HG03095 (cell line): ENCODE data around the gene NEK8.

Source experiments
- ATAC-seq: cut with Tn5 transposase; IDR thresholded peaks from one replicate; pipeline ENCODE4 v1.9.1; 2021; ENCODE audit warnings: moderate library complexity; ENCODE audit not compliant: unreplicated experiment

Gene NEK8

DNA sequence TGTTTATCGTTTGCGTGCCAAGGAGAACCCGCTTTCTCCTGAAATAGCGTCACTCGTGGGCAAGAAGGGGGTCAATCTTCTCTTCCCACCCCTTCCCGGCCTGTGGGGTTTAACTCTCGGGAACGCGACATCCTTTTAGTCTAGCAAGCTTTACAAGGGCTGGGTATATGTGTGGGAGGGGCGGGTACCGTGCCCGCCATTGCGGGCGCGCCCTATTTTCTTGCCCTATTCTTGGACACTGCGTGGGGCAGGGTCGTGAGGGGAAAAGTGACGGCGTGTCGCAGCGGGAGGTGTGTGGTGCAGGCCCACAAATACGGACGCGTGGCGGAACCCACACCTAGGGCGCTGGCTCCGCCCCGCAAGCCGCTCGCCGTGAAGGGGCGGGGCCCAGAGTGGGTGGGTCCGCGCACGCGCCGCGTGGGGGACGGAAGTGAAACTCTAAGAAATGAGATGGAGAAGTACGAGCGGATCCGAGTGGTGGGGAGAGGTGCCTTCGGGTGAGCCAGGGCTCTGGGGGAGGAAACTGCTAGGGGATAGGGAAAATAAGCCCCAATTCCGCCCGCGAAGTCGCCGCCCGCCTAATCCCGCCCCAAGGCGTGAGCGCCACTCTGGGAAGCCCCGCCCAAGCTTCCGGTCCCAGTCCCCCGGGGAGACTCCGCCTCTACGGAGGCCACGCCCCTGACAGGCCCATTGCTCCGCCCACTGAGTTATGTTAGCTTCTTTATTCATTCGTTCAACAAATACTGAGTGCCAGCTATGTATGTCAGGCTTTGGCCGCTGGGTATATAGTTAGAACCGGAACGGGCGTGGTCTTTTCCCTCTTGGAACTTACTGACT is at the start of gene NEK8:
Gene NEK8 (plus strand): TSS at position 425 of the 837 bp plus-strand sequence. CDS start 26 bp downstream, at position 451.
- ATAC-seq, result peak; percentile 28

DNA sequence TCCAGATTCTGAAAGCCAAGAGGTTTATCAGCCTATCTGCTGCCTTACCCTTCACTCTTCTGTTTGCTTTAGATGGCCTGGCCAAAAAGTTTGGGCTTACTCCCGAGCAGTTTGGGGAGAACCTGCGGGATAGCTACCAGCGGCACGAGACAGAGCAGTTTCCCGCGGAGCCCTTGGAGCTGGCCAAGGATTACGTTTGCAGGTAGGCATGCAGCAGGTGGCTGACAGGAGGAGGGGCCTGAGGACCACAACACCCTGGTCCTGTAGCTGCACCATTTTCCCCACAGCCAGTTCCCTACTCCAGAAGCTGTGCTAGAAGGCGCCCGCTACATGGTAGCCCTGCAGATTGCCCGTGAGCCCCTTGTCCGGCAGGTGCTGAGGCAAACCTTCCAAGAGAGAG is 45.9 kb upstream of the NEK8 start:
- ATAC-seq, result no peak

DNA sequence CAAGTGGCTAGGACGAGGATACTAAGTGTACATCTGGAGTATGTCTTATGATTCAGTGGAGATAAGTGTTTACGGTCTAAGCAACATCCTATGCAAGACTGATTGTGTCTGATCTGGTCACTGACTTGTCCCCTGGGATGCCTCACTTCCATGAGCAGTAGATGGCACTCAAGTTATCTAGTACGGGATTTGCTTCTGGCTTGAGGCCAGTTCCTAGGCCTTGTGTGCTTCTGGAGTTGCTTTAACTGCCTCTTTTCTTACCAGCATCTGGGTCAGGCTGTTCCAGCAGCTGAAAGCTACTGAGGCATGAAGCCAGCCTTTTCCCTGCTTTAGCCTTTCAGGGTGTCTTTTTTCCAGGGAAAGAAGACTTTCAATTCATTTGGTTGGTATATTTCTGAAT is 43.6 kb upstream of the NEK8 start:
- ATAC-seq, result no peak

DNA sequence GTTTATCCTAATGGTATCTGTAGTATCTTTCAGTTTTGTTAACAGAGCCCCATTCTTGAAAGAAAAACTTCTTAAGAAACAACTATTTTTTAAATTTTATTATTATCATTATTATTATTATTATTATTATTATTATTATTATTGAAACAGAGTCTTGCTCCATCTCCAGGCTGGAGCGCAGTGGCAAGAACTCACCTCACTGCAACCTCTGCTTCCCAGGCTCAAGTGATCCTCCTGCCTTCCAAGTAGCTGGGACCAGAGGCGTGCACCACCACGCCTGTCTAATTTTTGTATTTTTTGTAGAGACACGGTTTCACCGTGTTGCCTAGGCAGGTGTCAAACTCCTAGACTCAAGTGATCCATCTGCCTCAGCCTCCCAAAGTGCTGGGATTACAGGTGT is 43.2 kb upstream of the NEK8 start:
- no peak for ATAC-seq

DNA sequence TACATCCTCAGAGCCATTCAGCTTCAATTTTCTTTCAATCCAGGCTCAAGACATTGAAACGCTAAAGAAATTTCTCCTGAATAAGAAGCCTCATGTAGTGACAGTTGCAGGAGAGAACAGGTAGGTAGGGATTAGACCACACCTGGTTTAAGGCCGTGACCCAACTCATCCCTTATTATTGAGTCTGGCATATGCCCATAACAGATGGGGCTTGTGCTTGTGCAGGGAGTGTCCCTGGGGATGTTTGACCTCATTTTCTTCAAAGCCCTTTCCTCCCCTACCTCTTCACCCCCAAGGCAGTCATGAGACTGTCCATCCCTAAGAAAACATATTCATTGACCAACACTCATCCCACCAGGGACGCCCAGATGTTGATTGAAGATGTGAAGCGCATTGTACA is 42.3 kb upstream of the NEK8 start:
- ATAC-seq, result no peak

DNA sequence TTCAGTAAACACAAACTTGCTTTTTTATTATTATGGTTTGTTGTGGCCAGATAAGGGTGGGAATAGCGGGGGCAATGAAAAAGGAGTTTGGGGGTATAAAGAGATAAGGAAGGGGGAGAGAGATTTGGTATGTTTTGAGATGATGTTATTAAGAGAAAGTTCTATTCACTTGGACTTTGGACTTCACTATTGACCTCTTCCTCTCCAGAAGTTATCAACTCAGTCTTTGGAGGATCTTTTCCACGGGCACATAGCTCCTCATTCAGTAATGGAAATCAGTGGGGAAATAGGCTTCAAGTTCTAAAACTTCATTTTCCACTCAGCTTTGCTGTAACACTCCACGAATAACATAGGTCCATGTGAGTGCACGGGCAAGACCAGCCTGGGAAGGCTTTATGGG is 40.1 kb upstream of the NEK8 start:
- no peak for ATAC-seq

DNA sequence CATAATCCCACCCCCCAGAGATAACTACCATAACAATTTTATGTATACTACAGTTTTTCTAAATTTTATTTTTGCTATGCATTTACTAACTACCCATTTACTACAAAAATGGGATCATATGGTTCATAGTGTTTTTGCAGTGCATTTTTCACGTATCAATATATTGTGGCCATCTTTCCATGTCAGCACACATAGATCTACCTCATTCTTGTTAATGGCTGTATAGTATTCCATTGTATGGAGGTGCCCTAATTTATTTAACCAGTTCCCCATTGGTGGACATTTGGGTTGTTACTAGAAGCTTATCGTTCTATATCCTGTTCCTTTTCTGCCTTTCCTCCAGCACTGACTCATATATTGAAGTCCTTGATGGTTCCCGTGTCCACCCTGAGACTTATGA is 39.6 kb upstream of the NEK8 start:
- no peak for ATAC-seq

DNA sequence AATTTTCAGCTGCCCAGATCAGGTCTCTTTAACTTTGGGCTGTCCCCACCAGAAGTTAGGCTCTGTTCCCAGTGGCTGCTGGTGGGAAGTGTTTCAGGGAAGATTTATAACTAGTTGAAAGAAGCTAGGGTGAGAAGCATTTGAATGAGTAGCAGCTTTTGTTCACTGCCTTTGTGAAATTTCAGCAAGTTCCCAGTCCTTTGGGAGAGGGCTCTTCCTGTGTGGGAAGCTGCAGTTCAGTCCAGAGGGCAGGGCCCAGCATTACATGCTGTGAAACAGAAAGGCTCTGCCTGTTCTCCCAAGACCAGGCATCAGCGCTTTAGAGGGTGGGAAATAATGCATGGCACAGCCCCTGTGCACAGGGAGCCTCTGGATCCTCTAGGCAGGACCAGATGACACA is 34.7 kb upstream of the NEK8 start:
- no peak for ATAC-seq

DNA sequence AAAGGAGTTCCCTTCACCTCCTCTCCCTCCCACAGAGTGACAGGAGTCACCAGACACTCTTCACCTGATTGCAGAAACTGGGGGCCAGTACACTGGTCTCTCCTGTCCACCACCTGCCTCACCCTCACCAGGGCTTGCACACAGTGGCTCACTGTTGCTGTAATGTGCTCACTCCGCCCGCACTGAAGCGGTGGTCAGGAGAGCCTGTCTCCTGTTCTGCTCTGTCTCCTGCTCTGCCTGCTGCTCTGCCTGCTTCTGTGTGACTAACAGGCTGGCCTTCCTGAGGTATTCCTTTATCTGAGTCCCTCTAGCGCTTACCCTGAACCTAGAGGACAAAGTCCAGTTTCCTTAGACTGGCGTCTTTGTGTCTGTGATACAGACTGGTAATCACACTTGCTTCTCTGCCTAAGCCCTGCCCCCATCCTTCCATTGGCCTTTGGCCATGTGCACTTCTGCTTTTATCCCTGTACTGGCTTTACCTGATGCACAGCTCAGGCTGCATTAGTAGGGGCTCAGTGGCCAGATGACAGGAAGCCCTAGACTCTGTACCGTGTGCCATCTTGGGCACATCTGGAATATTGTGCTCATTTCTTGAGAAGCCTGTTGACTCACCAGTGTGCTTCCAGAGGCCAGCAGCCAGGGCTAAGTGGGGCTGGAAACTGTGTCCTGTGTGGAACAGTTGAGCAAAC is 30.2 kb upstream of the NEK8 start:
- ATAC-seq, result no peak

DNA sequence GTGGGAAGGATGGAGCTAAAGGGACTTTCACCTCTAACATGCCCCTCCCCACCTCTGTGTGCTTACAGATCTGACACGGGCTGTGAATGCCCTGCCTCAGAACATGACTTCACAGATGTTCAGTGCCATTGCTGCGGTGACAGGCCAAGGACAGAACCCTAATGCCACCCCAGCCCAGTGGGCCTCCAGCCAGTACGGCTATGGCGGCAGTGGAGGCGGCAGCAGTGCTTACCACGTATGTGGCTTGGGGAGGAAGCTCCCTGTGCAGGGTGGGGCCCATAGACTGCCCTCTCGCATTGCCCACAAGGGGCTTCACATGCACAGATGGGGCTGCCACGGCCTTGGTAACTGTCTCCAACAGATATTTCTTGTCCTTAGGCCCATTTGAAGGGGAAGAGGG is 28.3 kb upstream of the NEK8 start:
- no peak for ATAC-seq

DNA sequence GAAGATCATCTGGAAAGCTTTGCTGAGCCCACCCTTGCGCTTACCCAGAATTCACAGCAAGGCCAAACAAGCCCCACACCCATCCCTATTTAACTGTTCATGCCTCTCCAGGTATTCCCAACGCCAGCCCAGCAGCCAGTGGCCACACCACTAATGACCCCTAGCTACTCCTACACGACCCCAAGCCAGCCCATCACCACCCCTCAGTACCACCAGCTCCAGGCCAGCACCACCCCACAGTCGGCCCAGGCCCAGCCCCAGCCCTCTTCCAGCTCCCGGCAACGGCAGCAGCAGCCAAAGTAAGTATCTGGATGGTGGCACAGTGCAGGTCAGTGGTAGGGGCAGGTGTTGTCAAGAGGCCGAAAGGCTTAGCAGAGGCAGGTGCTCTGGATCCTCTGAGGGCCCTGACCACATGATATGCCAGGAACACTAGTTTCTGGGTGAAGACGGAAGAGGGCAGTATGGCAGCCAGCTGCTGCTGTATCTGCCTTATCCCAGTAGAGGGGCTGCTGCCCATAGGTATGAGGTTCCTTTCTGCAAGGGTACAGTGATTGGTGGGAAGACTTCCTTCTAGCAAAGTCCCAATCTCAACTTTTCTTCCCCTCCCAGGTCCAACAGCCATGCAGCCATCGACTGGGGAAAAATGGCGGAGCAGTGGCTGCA is 27.6 kb upstream of the NEK8 start:
- ATAC-seq, result no peak

DNA sequence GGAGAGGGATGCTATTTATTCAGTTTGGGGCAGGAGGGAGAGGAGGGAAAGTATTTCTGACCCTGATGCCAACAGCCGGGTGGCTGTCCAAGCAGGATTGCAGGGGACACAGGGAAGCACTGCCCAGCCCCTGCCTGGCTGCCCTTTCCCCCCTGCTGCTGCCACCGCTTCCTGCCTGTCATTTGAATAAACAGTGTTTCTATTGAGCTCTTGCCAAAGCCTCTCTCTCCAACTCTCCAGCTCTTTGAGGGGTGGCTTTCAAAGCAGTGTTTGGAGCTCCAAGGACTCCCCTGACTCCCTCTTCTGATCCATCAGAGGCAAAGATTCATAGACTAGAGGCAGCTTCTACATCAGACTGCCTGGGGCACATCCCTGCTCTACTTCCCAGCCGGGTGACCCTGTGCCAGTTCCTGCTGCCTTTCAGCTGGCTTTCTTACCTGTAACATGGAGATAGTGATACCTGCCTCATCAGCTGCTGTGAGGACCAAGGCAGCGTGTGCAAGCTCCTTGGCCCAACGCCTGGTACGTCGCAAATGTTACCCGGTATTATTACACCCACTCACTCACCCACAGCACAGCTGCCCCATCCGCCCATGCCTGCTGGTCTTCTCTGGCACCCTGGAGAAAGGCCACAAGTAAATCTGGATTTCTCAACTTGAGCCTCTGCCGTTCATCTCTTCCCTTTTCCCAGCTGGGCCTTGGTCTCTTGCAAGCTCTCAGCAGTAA is 26.4 kb upstream of the NEK8 start:
- ATAC-seq, result no peak

DNA sequence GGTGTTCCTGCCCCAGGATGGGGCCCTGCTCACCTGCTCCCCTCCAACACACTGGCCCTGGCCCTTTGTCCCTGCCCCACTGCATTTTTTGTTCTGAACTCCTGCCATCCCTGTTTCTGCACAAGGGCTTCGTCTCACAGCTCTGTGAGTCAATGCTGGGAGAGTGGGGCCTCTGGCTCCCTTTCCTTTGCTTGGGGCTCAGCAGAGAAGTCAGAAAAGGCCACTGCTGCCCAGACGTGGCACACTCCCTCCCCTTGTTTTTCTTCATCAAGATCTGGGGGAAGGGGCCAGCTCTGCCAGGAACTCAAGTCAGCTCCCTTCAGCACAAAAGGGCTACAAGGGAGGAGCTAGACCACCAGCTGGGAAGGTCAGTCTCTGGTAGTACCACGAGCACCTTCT is 25.8 kb upstream of the NEK8 start:
- ATAC-seq, result no peak

DNA sequence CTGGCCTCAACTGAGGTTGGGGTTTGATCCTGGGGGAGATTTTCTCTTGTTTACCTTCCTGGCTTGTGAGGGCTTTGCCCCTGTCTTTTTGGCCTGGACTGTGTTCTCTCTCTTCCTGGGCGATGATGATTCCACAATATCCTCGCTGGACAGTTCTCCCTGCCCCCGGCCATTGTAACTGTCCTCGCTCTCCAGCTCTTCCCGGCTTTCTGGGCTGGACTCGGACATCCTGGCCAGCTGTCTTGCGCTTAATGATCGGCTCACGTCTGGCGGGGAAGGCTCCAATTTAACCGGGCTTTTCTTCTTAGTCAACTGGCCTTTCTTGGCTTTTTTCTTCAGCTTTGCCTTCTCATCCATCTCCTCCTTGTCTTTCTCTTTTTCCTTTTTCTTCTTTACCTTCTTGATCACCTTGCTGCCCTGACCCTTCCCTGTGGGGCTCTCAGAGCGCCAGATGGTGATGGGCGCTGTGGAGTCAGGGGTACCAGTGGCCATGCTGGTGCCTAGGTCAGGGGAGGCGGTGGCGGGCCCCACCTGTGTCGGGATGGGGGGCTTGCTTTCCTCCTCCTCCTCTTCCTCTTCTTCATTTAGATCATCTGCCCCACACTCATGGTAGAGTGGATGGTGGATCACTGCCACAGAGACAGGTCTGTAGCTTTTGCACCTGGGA is 24.9 kb upstream of the NEK8 start:
- no peak for ATAC-seq

DNA sequence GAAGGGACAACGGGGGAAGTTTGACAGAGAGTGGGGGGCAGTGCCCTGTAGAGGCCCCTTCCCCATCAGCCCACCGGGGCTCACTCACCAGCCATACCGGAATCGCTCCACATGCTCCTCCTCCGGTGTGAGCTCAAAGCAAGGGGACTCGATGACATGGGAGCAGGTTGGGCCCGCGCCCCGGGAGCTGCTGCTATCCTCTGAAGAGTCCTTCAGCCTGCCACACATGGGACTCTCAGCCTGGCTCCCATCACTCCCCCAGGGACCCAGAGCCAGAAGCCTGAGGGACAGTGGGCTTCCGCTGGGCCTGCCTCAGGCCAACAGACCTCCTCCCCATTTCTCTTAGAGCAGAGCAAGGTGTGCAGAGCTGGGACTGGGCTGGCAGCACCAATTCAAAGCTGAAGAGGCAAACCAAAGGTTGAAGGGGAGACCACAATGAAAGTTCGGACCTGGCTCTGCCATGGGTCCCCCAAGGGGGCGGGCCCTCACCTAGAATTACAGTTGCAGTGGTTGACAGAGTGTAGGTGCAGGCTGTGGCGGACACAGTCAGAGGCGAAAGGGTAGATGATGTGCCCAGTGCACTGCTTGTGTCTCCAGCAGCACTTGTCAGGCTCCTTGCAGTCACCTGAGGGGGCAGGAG is 24.2 kb upstream of the NEK8 start:
- ATAC-seq, result no peak

DNA sequence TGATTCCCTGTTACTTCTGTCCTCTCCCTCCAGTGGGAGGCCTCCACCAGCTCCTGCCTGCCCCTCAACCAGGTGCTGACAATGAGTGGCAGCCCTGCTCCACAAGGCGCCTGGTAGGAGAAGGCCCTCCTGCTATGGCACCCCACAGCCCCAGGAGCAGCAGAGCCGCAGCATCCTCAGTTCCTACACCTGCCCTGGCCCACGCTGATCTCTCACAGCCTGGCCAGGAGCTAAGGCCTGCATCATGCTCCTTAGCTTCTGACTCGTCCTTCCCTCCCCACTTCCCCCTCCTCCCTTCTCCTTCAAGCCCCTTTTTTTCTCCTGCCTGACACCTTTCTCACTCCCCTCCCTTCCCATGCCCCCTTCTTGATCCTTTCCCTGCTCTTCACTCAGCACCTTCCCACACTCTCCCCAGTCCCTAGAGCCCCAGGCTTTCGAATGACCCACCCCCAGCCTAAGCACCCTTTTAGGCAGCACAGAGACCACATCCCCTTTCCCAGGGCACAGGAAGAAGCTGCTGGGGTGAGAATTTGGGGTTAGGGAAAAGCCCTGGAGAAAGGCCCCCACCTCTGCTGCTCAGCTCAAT is 23.4 kb upstream of the NEK8 start:
- no peak for ATAC-seq

DNA sequence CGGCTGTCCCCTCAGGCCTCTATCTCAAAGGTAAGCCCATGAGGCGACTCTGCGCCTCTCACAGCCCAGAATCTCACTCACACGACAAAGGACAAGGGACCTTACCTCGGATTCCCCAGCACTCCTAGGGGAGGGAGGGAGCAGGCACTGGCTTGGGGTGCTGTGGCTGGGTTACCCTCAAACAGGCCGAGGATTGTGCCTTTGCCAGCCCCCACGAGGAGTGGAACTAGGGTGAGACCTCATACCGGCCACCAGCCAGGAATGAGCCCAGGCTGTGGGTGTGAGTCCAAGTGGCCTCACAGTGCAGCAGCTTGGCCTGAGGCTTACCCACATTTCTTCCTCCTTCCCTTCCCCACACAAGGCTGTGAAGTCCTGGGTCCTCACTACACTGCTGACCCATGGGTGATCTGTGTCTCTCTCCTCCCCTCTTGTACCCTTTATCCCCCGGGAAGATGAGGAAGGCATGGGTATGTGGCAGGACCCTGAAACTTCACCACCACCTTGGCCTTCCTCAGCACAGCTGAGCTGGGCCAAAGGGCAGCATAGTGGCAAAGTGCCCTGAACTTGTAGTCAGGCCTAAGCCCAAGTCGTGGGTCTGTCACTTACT is 22.8 kb upstream of the NEK8 start:
- ATAC-seq, result no peak

DNA sequence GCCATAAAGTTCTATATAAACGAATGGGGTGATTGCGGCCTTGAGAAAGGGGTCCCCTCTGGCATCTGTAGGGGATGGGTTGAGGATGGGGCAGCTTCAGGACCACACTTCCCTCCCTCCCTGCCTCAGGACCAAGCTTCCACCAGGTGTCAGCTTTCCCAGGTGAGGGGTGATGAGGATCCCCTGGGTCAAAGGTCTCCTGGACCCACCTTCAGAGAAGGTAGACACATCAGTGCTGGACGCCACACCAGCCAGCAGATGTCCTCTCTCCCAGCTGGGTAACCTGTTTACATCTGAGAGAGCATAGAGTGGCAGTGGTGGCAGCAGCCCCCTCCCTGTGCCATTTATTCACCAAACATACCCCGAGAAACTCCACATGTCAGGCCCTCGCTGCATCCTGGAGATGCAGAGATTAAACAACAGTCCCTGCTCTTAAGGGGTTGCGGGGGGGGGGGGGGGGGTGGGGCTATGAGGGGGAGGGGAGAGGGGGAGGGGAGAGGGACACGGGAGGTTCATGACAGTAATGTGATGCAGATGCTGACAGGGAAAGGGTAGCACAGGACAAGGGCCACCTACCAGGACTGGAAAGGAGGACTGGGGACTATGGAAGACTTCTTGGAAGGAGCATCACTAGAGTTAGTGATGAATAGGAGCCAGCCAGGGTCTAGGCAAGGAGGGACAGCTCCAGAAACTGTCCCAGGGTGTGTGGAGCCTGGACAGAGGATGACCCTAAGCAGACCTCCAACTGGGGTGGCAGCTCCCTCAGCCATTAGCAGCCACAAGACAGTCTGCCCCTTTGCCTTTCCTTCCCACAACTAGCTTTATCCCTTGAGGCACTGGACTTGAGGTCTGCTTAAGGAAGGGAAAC is 21.9 kb upstream of the NEK8 start:
- no peak for ATAC-seq

DNA sequence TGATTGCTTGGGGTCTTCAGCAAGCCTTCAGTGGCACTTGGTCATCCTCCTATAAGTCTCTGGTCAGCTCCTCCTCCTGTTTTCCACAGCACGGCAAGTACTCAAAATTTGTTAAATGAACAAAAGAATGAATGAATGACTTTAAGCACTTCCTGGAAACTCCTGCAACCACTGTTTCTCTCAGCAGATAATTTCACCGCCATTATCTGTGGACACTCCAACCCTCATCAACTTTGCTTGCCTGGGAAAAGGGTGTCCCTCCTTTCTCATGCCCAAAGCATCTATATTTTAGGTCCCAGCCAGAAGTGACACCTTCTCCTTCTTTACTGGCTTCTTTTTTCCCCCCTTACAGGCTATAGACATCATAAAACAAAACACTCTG is 21.3 kb upstream of the NEK8 start:
- ATAC-seq, result no peak
